Right hindlimb (tissue), 1 donor: ENCODE measurements around the gene RING1.

Experiments used
- DNase-seq: peaks from one replicate; pipeline ENCODE4 v3.0.0-alpha.2; 2018

Gene RING1

GRCh38 chr6:33192671-33193602, 15.4 kb upstream of the RING1 start:
- DNase-seq = peak; percentile 72

- DNase-seq = no peak
Measured at GRCh38 chr6:33193619-33194018, 14.7 kb upstream of the RING1 start.

- no peak for DNase-seq
Measured at GRCh38 chr6:33194431-33194979, 13.8 kb upstream of the RING1 start.

- DNase-seq = peak; percentile 20
Measured at GRCh38 chr6:33195304-33196165, 12.8 kb upstream of the RING1 start.

- DNase-seq = peak; percentile 40
Measured at GRCh38 chr6:33197431-33198048, 10.8 kb upstream of the RING1 start.

- DNase-seq = peak; percentile 12
Measured at GRCh38 chr6:33198159-33198852, 10.0 kb upstream of the RING1 start.

- DNase-seq = peak; percentile 19
Measured at GRCh38 chr6:33198853-33199436, 9.4 kb upstream of the RING1 start.

- no peak for DNase-seq
Measured at GRCh38 chr6:33199687-33200218, 8.5 kb upstream of the RING1 start.

GRCh38 chr6:33200219-33201146, 7.8 kb upstream of the RING1 start, which contains the start of the genes RXRB and SLC39A7:
Gene RXRB (minus strand): TSS chr6:33200665. CDS start chr6:33200476, 189 bp downstream.
Gene SLC39A7 (plus strand): TSS chr6:33200867. CDS start chr6:33201246, 379 bp downstream.
- peak; percentile 100 for DNase-seq

- no peak for DNase-seq
Measured at GRCh38 chr6:33201147-33201545, 7.2 kb upstream of the RING1 start.

GRCh38 chr6:33201935-33202334, 6.4 kb upstream of the RING1 start:
- DNase-seq = peak; percentile 16

- DNase-seq = peak; percentile 15
Measured at GRCh38 chr6:33202799-33203198, 5.5 kb upstream of the RING1 start.

GRCh38 chr6:33203443-33204164, 4.7 kb upstream of the RING1 start:
- peak; percentile 14 for DNase-seq

GRCh38 chr6:33204165-33204414, 4.2 kb upstream of the RING1 start:
- no peak for DNase-seq

GRCh38 chr6:33204415-33205190, 3.7 kb upstream of the RING1 start, which contains the start of gene HSD17B8:
Gene HSD17B8 (plus strand): TSS chr6:33204655. CDS start chr6:33204669, 14 bp downstream.
- peak; percentile 95 for DNase-seq

GRCh38 chr6:33205191-33206026, 2.9 kb upstream of the RING1 start:
- peak; percentile 24 for DNase-seq

GRCh38 chr6:33206027-33206863, 2.1 kb upstream of the RING1 start:
- no peak for DNase-seq
